GM12891 (cell line): Measurements from ENCODE around the gene UGT2B10.

Experiments used
- PAX5 ChIP-seq: IDR thresholded peaks from 2 replicates; pipeline ENCODE4 v1.6.1; 2011; ENCODE audit warnings: low read length, moderate library complexity, mild to moderate bottlenecking; ENCODE audit not compliant: insufficient read depth, severe bottlenecking
- POLR2A ChIP-seq: IDR thresholded peaks from 2 replicates; pipeline ENCODE4 v1.6.1; 2011; ENCODE audit warnings: low read depth, low read length, control low read depth
- POLR2AphosphoS5 ChIP-seq: IDR thresholded peaks from 2 replicates; pipeline ENCODE4 v1.6.1; 2011; ENCODE audit warnings: low read depth, low read length, control low read depth
- SPI1 ChIP-seq: IDR thresholded peaks from 2 replicates; pipeline ENCODE4 v1.6.1; 2011; ENCODE audit warnings: low read depth, low read length, control low read depth
- TAF1 ChIP-seq: IDR thresholded peaks from 2 replicates; pipeline ENCODE4 v1.6.1; 2011; ENCODE audit warnings: low read depth, low read length, control low read depth

- TF ChIP-seq POLR2A (no peak), POLR2AphosphoS5 (no peak), TAF1 (no peak), SPI1 (no peak), PAX5 (no peak)
These were observed 57.1 kb downstream of the UGT2B10 start for GRCh38 chr4:68872643-68873502.
